Loucy (cell line): ENCODE results near the gene GDA.

ENCODE experiments used
- EZH2phosphoT487 ChIP-seq: fragments of 200-600 bp; IDR thresholded peaks from 2 replicates; pipeline ENCODE4 v1.6.1; 2018; ENCODE audit warnings: antibody characterized with exemption, mild to moderate bottlenecking, moderate library complexity, borderline replicate concordance
- TF ChIP-seq, protein P1 (sequence below): fragments of 200-600 bp; sonication (generic); conservative IDR thresholded peaks from 2 replicates; pipeline ENCODE4 v1.5.1; 2014; ENCODE audit warnings: mild to moderate bottlenecking, antibody characterized with exemption, low read length

DNA sequence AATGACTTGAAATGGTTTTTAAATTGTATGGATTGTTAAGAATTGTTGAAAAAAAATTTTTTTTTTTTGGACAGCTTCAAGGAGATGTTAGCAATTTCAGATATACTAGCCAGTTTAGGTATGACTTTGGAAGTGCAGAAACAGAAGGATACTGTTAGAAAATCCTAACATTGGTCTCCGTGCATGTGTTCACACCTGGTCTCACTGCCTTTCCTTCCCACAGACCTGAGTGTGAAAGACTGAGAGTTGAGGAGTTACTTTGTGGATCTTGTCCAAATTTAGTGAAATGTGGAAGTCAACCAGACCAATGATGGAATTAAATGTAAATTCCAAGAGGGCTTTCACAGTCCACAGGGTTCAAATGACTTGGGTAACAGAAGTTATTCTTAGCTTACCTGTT is 102.3 kb downstream of the GDA start:
- TF ChIP-seq, protein P1, sequence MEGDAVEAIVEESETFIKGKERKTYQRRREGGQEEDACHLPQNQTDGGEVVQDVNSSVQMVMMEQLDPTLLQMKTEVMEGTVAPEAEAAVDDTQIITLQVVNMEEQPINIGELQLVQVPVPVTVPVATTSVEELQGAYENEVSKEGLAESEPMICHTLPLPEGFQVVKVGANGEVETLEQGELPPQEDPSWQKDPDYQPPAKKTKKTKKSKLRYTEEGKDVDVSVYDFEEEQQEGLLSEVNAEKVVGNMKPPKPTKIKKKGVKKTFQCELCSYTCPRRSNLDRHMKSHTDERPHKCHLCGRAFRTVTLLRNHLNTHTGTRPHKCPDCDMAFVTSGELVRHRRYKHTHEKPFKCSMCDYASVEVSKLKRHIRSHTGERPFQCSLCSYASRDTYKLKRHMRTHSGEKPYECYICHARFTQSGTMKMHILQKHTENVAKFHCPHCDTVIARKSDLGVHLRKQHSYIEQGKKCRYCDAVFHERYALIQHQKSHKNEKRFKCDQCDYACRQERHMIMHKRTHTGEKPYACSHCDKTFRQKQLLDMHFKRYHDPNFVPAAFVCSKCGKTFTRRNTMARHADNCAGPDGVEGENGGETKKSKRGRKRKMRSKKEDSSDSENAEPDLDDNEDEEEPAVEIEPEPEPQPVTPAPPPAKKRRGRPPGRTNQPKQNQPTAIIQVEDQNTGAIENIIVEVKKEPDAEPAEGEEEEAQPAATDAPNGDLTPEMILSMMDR: no peak
- TF ChIP-seq EZH2phosphoT487: no peak
